Measurements from ENCODE around the gene IL4R. TPM values are rescaled to one million over a fixed set of nuclear protein-coding genes. Genes with fewer than 3 reads are reported as not detected.

The IL4R gene
- total RNA-seq, 2 experiments from 2014 or later, result 183 to 190 TPM

- no peak for DNase-seq
These were observed 2.4 kb downstream of the IL4R start for GRCh38 chr16:27316038-27316680.

GRCh38 chr16:27317320-27317719 lies 3.5 kb downstream of the IL4R start:
- Mint-ChIP-seq H3K4me3 (peak overlapping the region; percentile 98), H3K9me3 (no peaks in the 10 kb centered on the region), H3K4me1 (peaks cover 75% of the 10 kb centered on the region), H3K27ac (peak overlapping the region; percentile 99), H3K36me3 (peaks cover 72% of the 10 kb centered on the region), H3K27me3 (no peaks in the 10 kb centered on the region)
- DNase-seq, result no peak

More at GRCh38 chr16:27316038-27316680, 2.4 kb downstream of the IL4R start:
- H3K4me1 Mint-ChIP-seq, result peaks cover 68% of the 10 kb centered on the region
- peaks cover 61% of the 10 kb centered on the region for H3K36me3 Mint-ChIP-seq
- no peaks in the 10 kb centered on the region for H3K9me3 Mint-ChIP-seq
- peak overlapping the region; percentile 99 for H3K27ac Mint-ChIP-seq
- peak overlapping the region; percentile 98 for H3K4me3 Mint-ChIP-seq
- no peaks in the 10 kb centered on the region for H3K27me3 Mint-ChIP-seq

- Mint-ChIP-seq H3K4me3 (peak overlapping the region; percentile 98), H3K27me3 (no peaks in the 10 kb centered on the region), H3K9me3 (peaks cover 1% of the 10 kb centered on the region), H3K4me1 (peaks cover 76% of the 10 kb centered on the region), H3K36me3 (peaks cover 77% of the 10 kb centered on the region), H3K27ac (peak overlapping the region; percentile 99)
- DNase-seq, result peak; percentile 59
These were observed 4.1 kb downstream of the IL4R start for GRCh38 chr16:27317738-27318391.

GRCh38 chr16:27318392-27319256 lies 4.8 kb downstream of the IL4R start:
- Mint-ChIP-seq H3K9me3 (peaks cover 1% of the 10 kb centered on the region), H3K27me3 (no peaks in the 10 kb centered on the region), H3K27ac (peak overlapping the region; percentile 99), H3K36me3 (peaks cover 85% of the 10 kb centered on the region), H3K4me1 (peaks cover 78% of the 10 kb centered on the region), H3K4me3 (peak overlapping the region; percentile 98)
- DNase-seq, result peak; percentile 70

GRCh38 chr16:27319257-27319965 lies 5.6 kb downstream of the IL4R start:
- peak overlapping the region; percentile 98 for H3K4me3 Mint-ChIP-seq
- peaks cover 1% of the 10 kb centered on the region for H3K9me3 Mint-ChIP-seq
- no peaks in the 10 kb centered on the region for H3K27me3 Mint-ChIP-seq
- peaks cover 81% of the 10 kb centered on the region for H3K4me1 Mint-ChIP-seq
- DNase-seq, result no peak
- H3K27ac Mint-ChIP-seq, result peak overlapping the region; percentile 99
- peaks cover 89% of the 10 kb centered on the region for H3K36me3 Mint-ChIP-seq

- H3K4me3 Mint-ChIP-seq, result peak overlapping the region; percentile 98
- DNase-seq, result no peak
- peaks cover 86% of the 10 kb centered on the region for H3K36me3 Mint-ChIP-seq
- H3K27ac Mint-ChIP-seq, result peak overlapping the region; percentile 99
- H3K4me1 Mint-ChIP-seq, result peaks cover 87% of the 10 kb centered on the region
- peaks cover 1% of the 10 kb centered on the region for H3K9me3 Mint-ChIP-seq
- H3K27me3 Mint-ChIP-seq, result no peaks in the 10 kb centered on the region
These were observed 6.7 kb downstream of the IL4R start for GRCh38 chr16:27320261-27321012.

GRCh38 chr16:27321013-27321915 lies 7.5 kb downstream of the IL4R start:
- H3K4me1 Mint-ChIP-seq, result peaks cover 86% of the 10 kb centered on the region
- peaks cover 84% of the 10 kb centered on the region for H3K36me3 Mint-ChIP-seq
- no peaks in the 10 kb centered on the region for H3K27me3 Mint-ChIP-seq
- peaks cover 1% of the 10 kb centered on the region for H3K9me3 Mint-ChIP-seq
- H3K4me3 Mint-ChIP-seq, result peak overlapping the region; percentile 37
- peak overlapping the region; percentile 60 for H3K27ac Mint-ChIP-seq
- no peak for DNase-seq

DNA sequence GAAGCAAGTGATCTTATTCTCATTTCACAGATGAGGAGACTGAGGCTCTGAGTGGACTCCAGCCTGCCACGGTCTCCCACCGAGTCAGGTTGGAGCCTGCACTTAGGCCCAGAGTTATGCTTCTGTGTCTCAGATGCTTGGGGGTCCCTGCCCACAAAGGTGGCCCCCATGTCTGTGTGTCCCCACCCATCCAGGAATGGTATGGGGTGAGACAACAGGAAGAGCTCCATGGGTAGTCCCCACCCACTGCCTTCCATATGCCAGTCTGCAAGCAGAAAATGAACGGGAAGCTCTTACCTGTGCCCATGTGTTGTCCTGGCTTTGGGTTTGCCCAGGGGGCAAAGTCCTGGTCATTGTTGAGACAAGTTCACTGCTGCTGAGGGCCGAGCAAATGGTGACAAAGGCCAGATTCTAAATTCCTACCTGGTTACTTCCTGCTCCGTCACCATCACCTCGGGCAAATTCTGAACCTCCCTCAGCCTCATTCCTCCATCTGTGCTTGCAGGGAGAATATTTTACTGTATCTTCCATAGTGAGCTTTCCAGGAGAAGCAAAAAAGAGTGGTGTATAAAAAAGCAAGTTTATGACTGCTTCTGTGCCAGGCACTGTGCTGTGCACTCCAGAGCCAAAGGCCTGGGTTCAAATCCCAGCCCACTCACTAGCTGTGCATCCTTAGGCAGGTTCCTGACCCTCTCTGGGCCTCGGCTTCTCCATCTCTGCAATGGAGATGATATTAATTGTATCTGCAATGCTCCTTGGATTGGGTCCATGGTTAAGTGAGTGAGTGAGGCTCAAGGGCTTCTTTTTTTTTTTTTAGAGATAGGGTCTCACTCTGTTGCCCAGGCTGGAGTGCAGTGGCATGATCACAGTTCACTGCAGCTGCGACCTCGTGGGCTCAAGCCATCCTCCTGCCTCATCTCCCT lies 9.3 kb downstream of the IL4R start:
- Mint-ChIP-seq H3K4me3 (peak overlapping the region; percentile 34), H3K36me3 (peaks cover 81% of the 10 kb centered on the region), H3K4me1 (peaks cover 83% of the 10 kb centered on the region), H3K27ac (peak overlapping the region; percentile 76), H3K9me3 (peaks cover 1% of the 10 kb centered on the region), H3K27me3 (no peaks in the 10 kb centered on the region)
- no peak for DNase-seq

- Mint-ChIP-seq H3K4me1 (peaks cover 82% of the 10 kb centered on the region), H3K4me3 (no peak overlapping the region), H3K36me3 (peaks cover 81% of the 10 kb centered on the region), H3K27me3 (no peaks in the 10 kb centered on the region), H3K27ac (peak overlapping the region; percentile 76), H3K9me3 (peaks cover 1% of the 10 kb centered on the region)
- DNase-seq, result no peak
These were observed 10.2 kb downstream of the IL4R start for GRCh38 chr16:27323781-27324561.

DNA sequence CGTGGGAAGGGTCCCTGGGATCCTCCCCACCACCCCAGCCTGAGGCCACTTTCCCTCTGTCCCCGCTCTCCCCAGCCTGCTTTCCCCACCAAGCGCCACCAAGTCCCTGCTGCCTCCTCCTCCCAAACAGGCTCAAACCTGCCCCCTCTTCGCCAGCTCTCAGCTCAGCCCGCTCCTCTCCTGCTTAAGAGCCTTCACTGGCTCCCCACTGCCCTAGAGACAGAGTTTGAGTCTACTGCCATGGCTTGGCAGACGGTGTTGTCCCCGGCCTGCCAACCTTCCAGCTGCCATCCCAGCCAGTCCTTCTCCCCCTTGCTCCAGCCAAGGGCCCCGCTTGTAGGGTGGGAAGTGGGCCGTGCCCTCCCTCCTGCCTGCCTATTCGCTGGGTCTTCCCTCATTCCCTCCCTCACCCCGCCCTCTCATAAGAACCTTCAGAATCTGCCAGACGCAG lies 11.1 kb downstream of the IL4R start:
- peaks cover 1% of the 10 kb centered on the region for H3K9me3 Mint-ChIP-seq
- H3K27me3 Mint-ChIP-seq, result no peaks in the 10 kb centered on the region
- H3K4me3 Mint-ChIP-seq, result no peak overlapping the region
- no peak for DNase-seq
- peak overlapping the region; percentile 59 for H3K27ac Mint-ChIP-seq
- H3K36me3 Mint-ChIP-seq, result peaks cover 80% of the 10 kb centered on the region
- H3K4me1 Mint-ChIP-seq, result peaks cover 81% of the 10 kb centered on the region

DNA sequence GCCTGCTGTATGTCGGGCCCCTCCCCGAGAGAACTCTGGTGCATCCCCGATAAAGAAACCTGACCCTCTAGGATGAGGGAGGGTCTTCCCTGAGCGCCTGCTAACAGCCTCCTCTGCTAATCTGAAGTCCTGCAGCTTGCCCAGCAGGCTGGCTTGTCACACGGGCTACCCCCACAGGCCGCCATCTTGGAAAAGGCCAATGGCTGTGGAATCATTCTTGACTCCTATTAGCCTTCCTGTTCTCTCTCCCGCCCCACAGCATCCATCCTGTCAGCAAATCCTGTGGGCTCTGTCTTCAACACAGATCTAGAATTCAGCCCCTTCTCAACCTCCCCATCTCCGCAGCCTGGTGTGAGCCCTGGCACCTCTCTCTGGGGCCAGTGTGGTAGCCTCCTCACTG lies 12.0 kb downstream of the IL4R start:
- DNase-seq, result no peak
- Mint-ChIP-seq H3K27me3 (no peaks in the 10 kb centered on the region), H3K27ac (peak overlapping the region; percentile 89), H3K36me3 (peaks cover 79% of the 10 kb centered on the region), H3K4me1 (peaks cover 80% of the 10 kb centered on the region), H3K9me3 (peaks cover 1% of the 10 kb centered on the region), H3K4me3 (no peak overlapping the region)

GRCh38 chr16:27326251-27326650 lies 12.5 kb downstream of the IL4R start:
- peak overlapping the region; percentile 89 for H3K27ac Mint-ChIP-seq
- peak overlapping the region; percentile 45 for H3K4me3 Mint-ChIP-seq
- H3K36me3 Mint-ChIP-seq, result peaks cover 78% of the 10 kb centered on the region
- H3K4me1 Mint-ChIP-seq, result peaks cover 79% of the 10 kb centered on the region
- H3K27me3 Mint-ChIP-seq, result no peaks in the 10 kb centered on the region
- H3K9me3 Mint-ChIP-seq, result peaks cover 1% of the 10 kb centered on the region
- DNase-seq, result no peak

Measured in activated naive CD8-positive, alpha-beta T cell treated with anti-CD3 and anti-CD28 coated beads for 36 hours (primary cell).